IPS DF 6.9 (cell line): ENCODE results near the gene C20orf144.
"Not testable (repeated sequence)": the region's sequence is repeated elsewhere in the genome, so short reads cannot be mapped to it uniquely, and the experiment has no call there.

Experiments used
- DNase-seq: peaks from one replicate; pipeline ENCODE4 v3.0.0-alpha.2; 2013; ENCODE audit warnings: low read depth, low spot score
- H3K27ac ChIP-seq: one replicate; pipeline ENCODE4 v1.5.1; 2013; ENCODE audit warnings: low read length, control low read depth
- H3K27me3 ChIP-seq: 2 replicates; pipeline ENCODE4 v1.6.1; 2013; ENCODE audit warnings: mild to moderate bottlenecking, low read length; ENCODE audit not compliant: control insufficient read depth, insufficient read depth
- H3K36me3 ChIP-seq: 2 replicates; pipeline ENCODE4 v1.6.1; 2013; ENCODE audit warnings: low read length; ENCODE audit not compliant: control insufficient read depth, insufficient read depth
- H3K4me1 ChIP-seq: 2 replicates; pipeline ENCODE4 v1.6.1; 2013; ENCODE audit warnings: low read length; ENCODE audit not compliant: control insufficient read depth, insufficient read depth
- H3K4me3 ChIP-seq: 2 replicates; pipeline ENCODE4 v1.5.1; 2013; ENCODE audit warnings: mild to moderate bottlenecking, low read length
- H3K9me3 ChIP-seq: 2 replicates; pipeline ENCODE4 v1.6.1; 2013; ENCODE audit warnings: low read length, inconsistent platforms; ENCODE audit not compliant: control insufficient read depth, insufficient read depth
- whole genome bisulfite sequencing: extraction: QIAGEN DNeasy Blood & Tissue Kit; methylation state at CpG from one replicate; pipeline ENCODE4 v1.1.7; 2013; ENCODE audit warnings: mixed read lengths, missing lambda C conversion rate; ENCODE audit not compliant: insufficient read length, insufficient coverage; 5-methylcytosine and 5-hydroxymethylcytosine counted together

The C20orf144 gene

DNA sequence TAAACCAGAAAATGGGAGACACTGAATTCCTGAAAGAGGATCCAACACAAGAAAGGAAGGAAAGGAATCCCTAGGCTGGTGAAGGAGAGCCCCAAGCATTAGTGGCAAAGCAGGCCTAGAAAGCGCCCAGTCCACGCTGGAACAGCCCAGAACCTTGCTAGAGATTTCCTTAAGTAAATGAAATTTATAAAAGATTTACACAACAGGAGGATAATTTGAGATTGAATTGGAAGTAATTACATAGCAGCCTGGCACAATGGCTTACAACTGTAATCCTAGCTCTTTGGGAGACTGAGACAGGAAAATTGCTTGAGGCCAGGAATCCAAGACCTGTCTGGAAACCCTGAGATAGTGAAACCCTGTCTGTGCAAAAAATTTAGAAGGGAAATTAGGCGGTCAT, 26.8 kb upstream of the C20orf144 start:
- no peaks in the 10 kb centered on the region for H3K9me3 ChIP-seq
- H3K27ac ChIP-seq = no peak overlapping the region
- H3K4me3 ChIP-seq = no peak overlapping the region
- no peak for DNase-seq
- H3K4me1 ChIP-seq = no peaks in the 10 kb centered on the region
- peaks cover 3% of the 10 kb centered on the region; the same call in 1 of the 2 replicates for H3K36me3 ChIP-seq
- H3K27me3 ChIP-seq = no peaks in the 10 kb centered on the region
- WGBS = no CpG with 5 or more reads among the region's 3 CpGs

DNA sequence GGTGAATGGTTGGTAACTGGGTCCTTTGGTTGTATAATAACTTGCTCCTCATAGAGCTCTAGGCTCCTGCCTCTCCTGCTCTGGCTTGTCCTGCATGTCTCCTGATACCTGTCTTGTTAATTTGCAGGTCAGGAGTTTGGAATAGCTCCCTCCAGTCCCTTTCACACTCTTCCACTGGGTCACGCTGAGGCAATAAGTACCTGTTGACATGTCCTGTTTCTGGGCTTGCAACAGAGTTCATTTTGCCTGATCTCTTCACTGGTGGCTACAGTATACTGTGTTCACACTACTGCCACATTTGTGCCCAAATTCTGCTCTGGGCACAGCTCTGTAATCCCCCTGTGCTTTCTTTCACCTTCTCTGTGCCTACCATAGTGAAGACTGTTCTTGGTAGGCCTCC, 25.4 kb upstream of the C20orf144 start:
- no peaks in the 10 kb centered on the region for H3K27me3 ChIP-seq
- H3K4me1 ChIP-seq = no peaks in the 10 kb centered on the region
- no peaks in the 10 kb centered on the region; the same call in 1 of the 2 replicates for H3K36me3 ChIP-seq
- H3K9me3 ChIP-seq = no peaks in the 10 kb centered on the region
- no peak for DNase-seq
- no CpG with 5 or more reads among the region's 1 CpG for WGBS
- H3K27ac ChIP-seq = no peak overlapping the region
- no peak overlapping the region for H3K4me3 ChIP-seq

DNA sequence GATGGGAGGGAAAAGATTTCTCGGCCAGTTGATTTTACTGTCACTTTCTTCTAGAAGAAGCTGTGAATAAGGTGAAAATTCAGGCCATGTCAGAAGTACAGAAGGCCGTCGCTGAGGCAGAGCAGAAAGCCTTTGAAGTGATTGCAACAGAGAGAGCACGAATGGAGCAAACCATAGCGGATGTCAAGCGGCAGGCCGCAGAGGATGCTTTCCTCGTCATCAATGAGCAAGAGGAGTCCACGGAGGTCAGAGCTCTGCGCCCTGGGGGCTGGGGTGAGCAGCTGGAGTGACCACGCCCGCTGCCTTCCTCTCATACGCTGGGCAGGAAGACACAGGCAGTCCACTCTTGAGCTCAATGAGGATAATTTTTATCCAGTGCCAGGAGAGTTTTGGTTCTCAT, 21.8 kb upstream of the C20orf144 start:
- no CpG with 5 or more reads among the region's 13 CpGs for WGBS
- peaks cover 7% of the 10 kb centered on the region for H3K36me3 ChIP-seq

DNA sequence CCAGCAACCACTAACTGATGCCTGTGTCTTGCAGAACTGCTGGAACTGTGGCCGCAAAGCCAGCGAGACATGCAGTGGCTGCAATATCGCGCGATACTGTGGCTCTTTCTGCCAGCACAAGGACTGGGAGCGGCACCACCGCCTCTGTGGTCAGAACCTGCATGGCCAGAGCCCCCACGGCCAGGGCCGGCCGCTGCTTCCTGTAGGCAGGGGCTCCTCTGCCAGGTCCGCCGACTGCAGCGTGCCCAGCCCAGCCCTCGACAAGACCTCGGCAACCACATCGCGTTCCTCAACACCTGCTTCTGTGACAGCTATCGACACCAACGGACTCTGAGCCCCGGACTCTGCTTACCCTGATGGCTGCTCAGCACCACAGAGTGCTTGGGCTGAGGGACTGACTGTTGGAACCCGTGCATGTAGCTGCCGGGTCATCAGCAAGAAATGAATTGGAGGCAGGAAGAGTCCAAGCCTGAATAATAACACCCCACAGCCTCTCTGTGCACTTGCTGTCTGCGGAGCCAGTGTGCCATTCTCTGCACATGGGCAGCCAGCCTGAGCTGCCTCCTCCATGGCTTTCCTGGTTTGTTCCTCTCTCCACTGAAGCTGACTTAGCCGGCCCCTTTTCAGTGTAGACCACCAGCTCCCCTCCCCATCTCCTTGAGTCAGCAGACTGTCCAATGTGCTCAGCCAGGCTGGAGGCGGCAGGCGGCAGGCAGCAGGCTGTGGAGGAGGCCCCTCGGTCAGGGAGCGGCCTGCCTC, 17.6 kb upstream of the C20orf144 start:
- Histone ChIP-seq H3K36me3 (peaks cover 9% of the 10 kb centered on the region), H3K4me3 (no peak overlapping the region), H3K9me3 (no peaks in the 10 kb centered on the region), H3K27ac (no peak overlapping the region), H3K27me3 (no peaks in the 10 kb centered on the region), H3K4me1 (no peaks in the 10 kb centered on the region)
- WGBS = no CpG with 5 or more reads among the region's 28 CpGs
- DNase-seq = no peak

More for the DNA sequence above, 21.8 kb upstream of the C20orf144 start:
- H3K27me3 ChIP-seq = no peaks in the 10 kb centered on the region
- H3K27ac ChIP-seq = no peak overlapping the region
- no peaks in the 10 kb centered on the region for H3K9me3 ChIP-seq
- no peaks in the 10 kb centered on the region for H3K4me1 ChIP-seq
- no peak overlapping the region for H3K4me3 ChIP-seq
- no peak for DNase-seq

DNA sequence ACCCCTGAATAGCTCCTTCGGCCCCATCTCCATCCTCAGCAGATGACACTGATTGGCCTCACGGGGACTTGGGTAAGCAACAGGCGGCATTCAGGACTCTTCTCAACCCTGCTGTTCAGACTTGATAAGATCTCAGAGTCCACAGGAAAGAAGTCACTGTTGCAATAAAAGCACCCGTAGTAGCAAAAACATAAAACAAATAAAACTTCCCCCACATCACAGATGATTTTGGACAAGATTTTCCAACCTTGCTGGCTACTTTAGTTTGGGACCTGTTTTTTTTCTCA, 17.1 kb upstream of the C20orf144 start:
- Histone ChIP-seq H3K27me3 (no peaks in the 10 kb centered on the region), H3K27ac (no peak overlapping the region), H3K4me3 (no peak overlapping the region), H3K36me3 (peaks cover 9% of the 10 kb centered on the region), H3K4me1 (no peaks in the 10 kb centered on the region), H3K9me3 (no peaks in the 10 kb centered on the region)
- no CpG with 5 or more reads among the region's 4 CpGs for WGBS
- no peak for DNase-seq

DNA sequence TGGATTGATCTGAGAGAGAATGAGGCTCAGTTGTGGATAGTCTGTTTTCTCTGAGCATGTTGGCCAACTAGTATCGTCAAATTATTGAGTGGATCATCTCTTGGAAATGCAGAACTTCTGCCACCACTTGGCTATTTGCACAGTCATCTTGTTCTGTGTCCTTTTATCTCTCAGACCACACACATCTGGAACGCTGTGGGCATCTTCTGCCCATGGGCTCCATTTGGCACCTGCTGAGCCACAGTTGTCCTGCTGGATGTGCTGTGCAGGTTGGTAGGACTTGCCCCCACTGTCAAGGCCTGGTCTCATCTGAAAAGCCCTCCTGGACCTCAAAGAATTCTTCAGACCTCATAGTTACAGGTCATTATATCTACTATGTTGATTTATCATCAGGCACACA, 16.7 kb upstream of the C20orf144 start:
- H3K4me1 ChIP-seq = no peaks in the 10 kb centered on the region
- no peaks in the 10 kb centered on the region for H3K27me3 ChIP-seq
- H3K4me3 ChIP-seq = no peak overlapping the region
- no peak for DNase-seq
- no peak overlapping the region for H3K27ac ChIP-seq
- no CpG with 5 or more reads among the region's 2 CpGs for WGBS
- H3K36me3 ChIP-seq = peaks cover 9% of the 10 kb centered on the region
- no peaks in the 10 kb centered on the region for H3K9me3 ChIP-seq

DNA sequence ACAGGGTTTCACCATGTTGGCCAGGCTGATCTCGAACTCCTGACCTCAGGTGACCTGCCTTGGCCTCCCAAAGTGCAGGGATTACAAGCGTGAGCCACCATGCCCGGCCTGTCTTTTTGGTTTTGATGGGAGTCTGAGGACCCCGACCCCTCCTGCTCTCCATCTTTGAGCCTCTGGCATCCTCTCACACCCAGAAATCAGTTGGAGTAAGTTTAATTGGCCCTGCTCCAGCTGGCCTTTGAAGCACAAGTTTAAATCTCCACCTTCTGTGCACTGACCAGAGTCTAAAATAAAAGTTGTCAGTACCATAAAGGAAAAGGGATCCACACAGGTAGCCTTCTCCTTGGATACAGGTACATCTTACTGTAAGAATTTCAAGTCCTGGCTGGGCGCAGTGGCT, 15.9 kb upstream of the C20orf144 start:
- no peaks in the 10 kb centered on the region for H3K27me3 ChIP-seq
- no peak overlapping the region for H3K27ac ChIP-seq
- peaks cover 9% of the 10 kb centered on the region for H3K36me3 ChIP-seq
- no peak for DNase-seq
- no peaks in the 10 kb centered on the region for H3K9me3 ChIP-seq
- WGBS = no CpG with 5 or more reads among the region's 5 CpGs
- H3K4me1 ChIP-seq = no peaks in the 10 kb centered on the region
- H3K4me3 ChIP-seq = no peak overlapping the region

DNA sequence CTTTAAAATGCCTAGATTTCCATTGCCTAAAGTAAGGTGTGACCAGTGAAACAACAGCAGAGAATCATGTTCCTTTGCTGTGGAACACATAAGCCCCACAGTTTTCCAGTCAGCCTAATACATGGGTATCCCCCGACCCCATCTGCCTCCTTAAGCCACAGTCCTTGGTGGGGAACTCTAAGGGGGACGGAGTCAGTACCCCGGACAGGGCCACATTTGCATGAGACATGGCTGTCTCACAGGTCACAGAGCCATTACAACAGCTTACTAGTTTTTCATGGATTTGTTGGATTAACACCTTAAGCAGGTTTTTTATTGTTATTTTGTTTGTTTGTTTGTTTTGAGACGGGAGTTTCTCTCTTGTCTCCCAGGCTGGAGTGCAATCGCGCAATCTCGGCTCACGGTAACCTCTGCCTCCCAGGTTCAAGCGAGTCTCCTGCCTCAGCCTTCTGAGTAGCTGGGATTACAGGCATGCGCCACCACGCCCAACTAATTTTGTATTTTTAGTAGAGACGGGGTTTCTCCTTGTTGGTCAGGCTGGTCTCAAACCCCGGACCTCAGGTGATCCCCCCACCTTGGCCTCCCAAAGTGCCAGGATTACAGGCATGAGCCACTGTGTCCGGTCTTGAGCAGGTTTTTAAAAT, 15.0 kb upstream of the C20orf144 start:
- H3K27ac ChIP-seq, H3K36me3 ChIP-seq, H3K4me1 ChIP-seq, DNase-seq, H3K4me3 ChIP-seq, H3K9me3 ChIP-seq, H3K27me3 ChIP-seq: not testable (repeated sequence)
- WGBS = no CpG with 5 or more reads among the region's 14 CpGs

DNA sequence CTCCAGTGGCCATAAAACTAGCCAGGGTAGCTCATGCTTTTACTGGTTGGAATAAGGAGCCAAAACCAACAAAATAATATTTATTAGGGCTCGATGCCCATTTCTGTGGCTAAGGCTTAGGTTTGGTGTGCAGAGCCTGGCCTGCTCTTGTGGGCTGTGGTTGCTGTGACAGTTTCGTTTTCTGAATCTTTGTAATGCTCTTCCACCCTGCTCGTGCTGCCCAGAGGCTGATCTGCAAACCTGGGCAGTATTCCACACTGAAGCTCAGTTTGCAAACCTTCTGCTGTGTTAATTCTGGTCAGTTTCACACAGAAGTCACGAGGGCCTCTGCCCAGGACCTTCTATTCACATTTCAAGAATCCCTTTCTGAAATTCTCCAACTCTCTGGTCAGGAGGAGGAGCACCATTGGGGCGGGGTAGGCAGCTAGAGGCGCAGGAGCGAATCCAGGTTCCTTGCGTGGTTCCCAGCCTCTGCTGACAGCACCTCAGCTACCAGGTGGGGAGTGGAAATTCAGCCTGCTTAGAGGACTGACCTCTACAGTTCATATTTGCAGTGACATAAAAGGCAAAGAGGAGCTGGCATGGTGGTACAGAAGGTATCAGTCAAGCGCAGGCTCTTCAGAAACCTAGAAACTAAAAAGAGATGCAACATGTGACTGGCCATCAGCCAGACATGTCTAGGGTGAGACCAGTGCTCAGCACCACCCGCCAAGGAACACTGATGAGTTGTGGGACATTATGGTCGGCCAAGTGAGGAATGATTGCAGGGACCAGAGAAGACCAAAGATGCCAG, 14.3 kb upstream of the C20orf144 start:
- no CpG with 5 or more reads among the region's 11 CpGs for WGBS
- DNase-seq = no peak
- Histone ChIP-seq H3K27ac (no peak overlapping the region), H3K36me3 (peaks cover 9% of the 10 kb centered on the region), H3K4me1 (no peaks in the 10 kb centered on the region), H3K9me3 (no peaks in the 10 kb centered on the region), H3K4me3 (no peak overlapping the region), H3K27me3 (no peaks in the 10 kb centered on the region)

DNA sequence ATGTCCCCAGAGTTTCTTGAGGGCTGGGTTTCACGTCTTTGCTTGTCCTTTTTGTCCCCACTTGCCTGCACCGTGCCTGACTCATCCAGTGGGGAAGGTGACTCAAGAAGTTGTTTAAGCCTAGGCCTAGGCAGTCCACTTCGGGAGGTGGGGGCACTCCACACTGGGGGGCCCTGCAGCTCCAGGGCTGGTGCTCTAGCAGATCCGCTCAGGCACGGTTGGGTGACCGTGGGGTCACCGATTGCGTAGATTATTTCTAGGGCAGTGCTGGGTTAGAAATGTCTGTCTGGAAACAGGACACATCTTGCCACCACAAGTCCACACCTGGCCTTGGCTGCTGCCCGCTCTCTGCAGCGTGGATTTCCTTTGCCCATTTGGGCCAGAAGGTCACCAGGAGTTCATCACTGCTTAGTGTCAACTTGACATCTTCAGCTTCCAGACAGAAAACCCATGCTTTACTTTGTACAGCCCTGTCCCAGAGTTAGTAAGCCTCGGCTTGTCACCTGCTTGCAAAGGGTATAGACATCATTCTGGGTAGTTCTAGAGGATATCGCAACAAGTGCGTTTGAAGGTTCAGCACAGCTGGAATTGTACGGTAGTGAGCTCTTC, 13.6 kb upstream of the C20orf144 start:
- WGBS = no CpG with 5 or more reads among the region's 14 CpGs
- Histone ChIP-seq H3K27me3 (no peaks in the 10 kb centered on the region), H3K4me3 (no peak overlapping the region), H3K4me1 (no peaks in the 10 kb centered on the region), H3K36me3 (peaks cover 9% of the 10 kb centered on the region), H3K27ac (no peak overlapping the region), H3K9me3 (no peaks in the 10 kb centered on the region)
- no peak for DNase-seq
